Ovary (tissue), 9 donors: ENCODE results near the gene CD300A. TPM values are rescaled to one million over a fixed set of nuclear protein-coding genes. Genes with fewer than 3 reads are reported as not detected.

ENCODE experiments used
- DNase-seq, 5 donors: peaks; one replicate each; pipeline ENCODE4 v3.0.0-alpha.2; 2019 to 2020
- H3K27ac ChIP-seq, 2 donors: fragments of 200-600 bp; one replicate each; pipeline versions ENCODE4 v1.5.1 to v1.8.0; 2019 to 2022
- H3K27me3 ChIP-seq: fragments of 200-600 bp; one replicate; pipeline ENCODE4 v1.8.0; 2022
- H3K36me3 ChIP-seq: fragments of 200-600 bp; sonication (generic); one replicate; pipeline ENCODE4 v1.5.1; 2019
- H3K4me1 ChIP-seq: one replicate; pipeline ENCODE4 v1.8.1; 2013; ENCODE audit warnings: mild to moderate bottlenecking, moderate library complexity; ENCODE audit not compliant: insufficient read depth
- H3K4me3 ChIP-seq: fragments of 200-600 bp; sonication (generic); one replicate; pipeline ENCODE4 v1.5.1; 2017
- H3K9me3 ChIP-seq, 2 donors: fragments of 200-600 bp in 1 of 2; sonication (generic) in 1 of 2; one replicate each; pipeline versions ENCODE4 v1.5.1 to v1.8.1; 2013 to 2019; ENCODE audit warnings: mild to moderate bottlenecking in 1 of 2, moderate library complexity in 1 of 2
- CTCF ChIP-seq, 3 donors: fragments of 450-650 bp in 2 of 3; fragments of 200-600 bp in 1 of 3; IDR thresholded peaks; one replicate each; pipeline versions ENCODE4 v1.5.1 to v1.8.0; 2016 to 2022; ENCODE audit warnings: antibody characterized with exemption in 3 of 3, mild to moderate bottlenecking in 1 of 3
- EP300 ChIP-seq: sonication (generic); formaldehyde crosslinking; IDR thresholded peaks from one replicate; pipeline ENCODE4 v1.6.1; 2017; ENCODE audit warnings: antibody characterized with exemption
- POLR2A ChIP-seq: fragments of 450-650 bp; IDR thresholded peaks from one replicate; pipeline ENCODE4 v1.6.1; 2017; ENCODE audit warnings: antibody characterized with exemption, mild to moderate bottlenecking, moderate library complexity
- WGBS, 3 donors: extraction: QIAGEN DNeasy Blood & Tissue Kit in 1 of 3; methylation state at CpG; one replicate each; pipeline versions ENCODE4 v1.1.5 to v1.1.7; 2013 to 2017; 5-methylcytosine and 5-hydroxymethylcytosine counted together
- intact Hi-C, 4 donors: fragments of 100-400 bp; cut with DNase I; formaldehyde crosslinking; loops; one replicate each; pipeline versions ENCODE4 v1.11.0 to v1.15.1; 2022 to 2023
- polyA plus RNA-seq, 2 donors: library from polyadenylated mRNA; stranded (reverse); fragments of 200-250 nt in 1 of 2; fragments of 350-450 nt in 1 of 2; fragmentation: Illumina TruSeq in 1 of 2; extraction: RNeasy Lipid Tissue Mini Kit (QIAGEN cat#74804) in 1 of 2; gene quantifications; one replicate each; pipeline ENCODE4 v1.2.3, GENCODE V29; 2013 to 2014
- total RNA-seq, 7 donors: library from RNA; depleted of rRNA in 2 of 7; stranded (reverse); fragments of >200 nt in 2 of 7; fragmentation: NEBNext Ultra II Directional in 3 of 7; extraction: Animal tissue kit (Norgen Biotek cat#: 25700) in 3 of 7; gene quantifications; one replicate each; pipeline versions ENCODE4 v1.1.0 to v1.2.4, GENCODE V29; 2016 to 2023
- donor health status: DM: no; HTN: no; CAD: no; lungs with moderate emphysema.
- donor health status: DM: no; HTN: no; CAD: no.
- donor health status: Bipolar disorder and iron deficiency.
- donor health status: DM: yes; HTN: yes; CAD: no.
- donor health status: DM: no; HTN: no; CAD: no.
- donor health status: DM: yes; HTN: yes; CAD: no.

Gene CD300A
- total and polyA plus RNA-seq, 9 donors, result 1.4 to 5.5 (median 2.1) TPM

- Histone ChIP-seq H3K27me3 (no peaks in the 10 kb centered on the region), H3K27ac (peak overlapping the region; percentile 49 to 75), H3K4me1 (peaks cover 28% of the 10 kb centered on the region), H3K9me3 (no peaks in the 10 kb centered on the region), H3K36me3 (no peaks in the 10 kb centered on the region), H3K4me3 (no peak overlapping the region)
- WGBS, 3 donors, result 17 to 24% (median 19%) methylated on average over 28 of the region's 28 CpGs
- intact Hi-C loops, result no loop called here
- TF ChIP-seq EP300, result peak; percentile 35
- no peak for TF ChIP-seq POLR2A
- no peak for TF ChIP-seq CTCF (IDR thresholded peaks at IDR 0.05)
- DNase-seq, result peak; percentile 88 to 94 (median 89)
Measured at GRCh38 chr17:74442670-74443515, 23.5 kb upstream of the CD300A start.

- 76 to 79% (median 78%) methylated on average over 8 of the region's 8 CpGs for WGBS, 3 donors
- TF ChIP-seq CTCF (IDR thresholded peaks at IDR 0.05) (no peak), POLR2A (no peak), EP300 (no peak)
- intact Hi-C loops, result no loop called here
- H3K9me3 ChIP-seq, result no peaks in the 10 kb centered on the region
- no peaks in the 10 kb centered on the region for H3K27me3 ChIP-seq
- DNase-seq, result peak in 1 of 5 donors; percentile 43
- H3K36me3 ChIP-seq, result no peaks in the 10 kb centered on the region
- peak overlapping the region; percentile 49 to 75 for H3K27ac ChIP-seq
- no peak overlapping the region for H3K4me3 ChIP-seq
- peaks cover 30% of the 10 kb centered on the region for H3K4me1 ChIP-seq
Measured at GRCh38 chr17:74443516-74444296, 22.7 kb upstream of the CD300A start.

GRCh38 chr17:74444406-74444805, 22.0 kb upstream of the CD300A start:
- no peaks in the 10 kb centered on the region for H3K36me3 ChIP-seq
- peak; percentile 73 to 87 (median 76) for DNase-seq
- no peak overlapping the region for H3K4me3 ChIP-seq
- no peaks in the 10 kb centered on the region for H3K9me3 ChIP-seq
- WGBS, 3 donors, result 18 to 26% (median 19%) methylated on average over 12 of the region's 12 CpGs
- intact Hi-C loops, result no loop called here
- no peaks in the 10 kb centered on the region for H3K27me3 ChIP-seq
- H3K4me1 ChIP-seq, result peaks cover 34% of the 10 kb centered on the region
- H3K27ac ChIP-seq, result peak overlapping the region in 1 of 2 donors; percentile 75
- TF ChIP-seq CTCF (IDR thresholded peaks at IDR 0.05), result no peak
- no peak for TF ChIP-seq EP300
- TF ChIP-seq POLR2A, result no peak

- DNase-seq, result no peak
Measured at GRCh38 chr17:74445158-74445557, 21.3 kb upstream of the CD300A start.

More at GRCh38 chr17:74445158-74445557, 21.3 kb upstream of the CD300A start:
- H3K9me3 ChIP-seq, result no peaks in the 10 kb centered on the region
- no peak overlapping the region for H3K4me3 ChIP-seq
- intact Hi-C loops, result no loop called here
- no peak for TF ChIP-seq POLR2A
- no peak for TF ChIP-seq EP300
- TF ChIP-seq CTCF (IDR thresholded peaks at IDR 0.05), result no peak
- H3K27me3 ChIP-seq, result no peaks in the 10 kb centered on the region
- H3K4me1 ChIP-seq, result peaks cover 41% of the 10 kb centered on the region
- peak overlapping the region in 1 of 2 donors; percentile 75 for H3K27ac ChIP-seq
- 83 to 88% (median 85%) methylated on average over 7 of the region's 7 CpGs for WGBS, 3 donors
- no peaks in the 10 kb centered on the region for H3K36me3 ChIP-seq
